HG02885 (cell line): ENCODE measurements around the gene PSD.

Experiments
- ATAC-seq: cut with Tn5 transposase; IDR thresholded peaks from one replicate; pipeline ENCODE4 v1.9.1; 2021; ENCODE audit warnings: mild to moderate bottlenecking; ENCODE audit not compliant: unreplicated experiment, poor library complexity

PSD gene

GRCh38 chr10:102407425-102408130 lies 11.0 kb downstream of the PSD start:
- ATAC-seq, result no peak

- no peak for ATAC-seq
Observed at GRCh38 chr10:102406815-102407214, 11.8 kb downstream of the PSD start.

GRCh38 chr10:102405632-102406031 lies 13.0 kb downstream of the PSD start:
- no peak for ATAC-seq

- ATAC-seq, result no peak
Observed at GRCh38 chr10:102405108-102405571, 13.4 kb downstream of the PSD start.

GRCh38 chr10:102404361-102405107 lies 14.1 kb downstream of the PSD start:
- ATAC-seq, result no peak

DNA sequence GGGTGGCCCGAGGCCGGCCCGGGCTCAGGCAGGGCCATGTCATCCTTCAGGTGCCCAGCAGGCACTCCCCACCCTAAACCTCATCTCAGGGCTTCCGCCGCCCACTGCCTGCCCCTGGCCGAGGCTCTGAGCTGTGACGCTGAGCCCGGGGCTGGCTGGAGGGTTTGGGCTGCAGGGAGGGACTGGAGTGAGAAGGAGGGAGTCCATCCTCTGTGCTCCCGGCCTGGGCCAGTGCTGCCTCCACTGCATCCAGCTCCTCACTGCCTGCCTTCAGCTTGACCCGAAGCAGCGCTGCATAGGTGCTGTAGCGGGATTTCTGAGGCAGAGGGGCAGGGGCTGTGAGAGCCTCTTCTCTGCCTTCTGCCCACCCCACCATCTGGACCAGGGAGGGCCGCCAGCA lies 15.5 kb downstream of the PSD start:
- ATAC-seq, result no peak

GRCh38 chr10:102402512-102402896 lies 16.1 kb downstream of the PSD start:
- no peak for ATAC-seq

DNA sequence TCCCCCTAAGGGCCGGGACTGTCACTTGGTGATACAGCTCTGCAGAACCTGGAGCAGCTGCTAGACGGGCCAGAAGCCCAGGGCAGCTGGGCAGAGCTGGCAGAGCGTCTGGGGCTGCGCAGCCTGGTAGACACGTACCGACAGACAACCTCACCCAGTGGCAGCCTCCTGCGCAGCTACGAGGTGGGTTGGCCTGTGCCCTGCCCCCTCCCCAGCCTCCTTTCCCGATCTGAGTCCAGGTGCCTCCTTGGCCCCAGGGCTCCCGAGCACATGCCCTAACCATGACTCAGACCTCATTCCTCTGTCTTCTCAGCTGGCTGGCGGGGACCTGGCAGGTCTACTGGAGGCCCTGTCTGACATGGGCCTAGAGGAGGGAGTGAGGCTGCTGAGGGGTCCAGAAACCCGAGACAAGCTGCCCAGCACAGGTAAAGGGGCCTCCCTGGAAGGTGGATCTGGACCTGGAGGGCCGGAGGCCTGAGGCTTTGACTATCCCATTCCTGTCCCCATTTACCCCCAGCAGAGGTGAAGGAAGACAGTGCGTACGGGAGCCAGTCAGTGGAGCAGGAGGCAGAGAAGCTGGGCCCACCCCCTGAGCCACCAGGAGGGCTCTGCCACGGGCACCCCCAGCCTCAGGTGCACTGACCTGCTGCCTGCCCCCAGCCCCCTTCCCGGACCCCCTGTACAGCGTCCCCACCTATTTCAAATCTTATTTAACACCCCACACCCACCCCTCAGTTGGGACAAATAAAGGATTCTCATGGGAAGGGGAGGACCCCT lies 16.7 kb downstream of the PSD start:
- no peak for ATAC-seq

DNA sequence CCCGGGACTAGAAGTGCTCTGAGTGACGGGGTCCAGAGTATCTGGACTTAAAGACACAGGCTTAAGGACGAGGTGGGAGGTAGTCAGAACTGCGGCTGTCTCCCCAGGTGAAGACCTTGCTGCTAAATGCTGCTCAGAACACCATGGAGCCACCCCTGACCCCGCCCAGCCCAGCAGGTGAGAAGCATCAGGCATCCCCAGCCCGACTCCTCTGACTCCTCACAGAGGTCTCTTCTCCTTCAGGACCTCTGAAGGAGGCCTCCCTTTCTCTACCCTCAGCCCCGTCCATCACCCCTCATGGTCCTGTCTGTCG lies 17.3 kb downstream of the PSD start:
- no peak for ATAC-seq

- ATAC-seq, result no peak
Observed at GRCh38 chr10:102400598-102401341, 17.8 kb downstream of the PSD start.

- ATAC-seq, result no peak
Observed at GRCh38 chr10:102400076-102400475, 18.5 kb downstream of the PSD start.

GRCh38 chr10:102399217-102400021 lies 19.2 kb downstream of the PSD start:
- ATAC-seq, result peak; percentile 55

- no peak for ATAC-seq
Observed at GRCh38 chr10:102398172-102399020, 20.2 kb downstream of the PSD start.

DNA sequence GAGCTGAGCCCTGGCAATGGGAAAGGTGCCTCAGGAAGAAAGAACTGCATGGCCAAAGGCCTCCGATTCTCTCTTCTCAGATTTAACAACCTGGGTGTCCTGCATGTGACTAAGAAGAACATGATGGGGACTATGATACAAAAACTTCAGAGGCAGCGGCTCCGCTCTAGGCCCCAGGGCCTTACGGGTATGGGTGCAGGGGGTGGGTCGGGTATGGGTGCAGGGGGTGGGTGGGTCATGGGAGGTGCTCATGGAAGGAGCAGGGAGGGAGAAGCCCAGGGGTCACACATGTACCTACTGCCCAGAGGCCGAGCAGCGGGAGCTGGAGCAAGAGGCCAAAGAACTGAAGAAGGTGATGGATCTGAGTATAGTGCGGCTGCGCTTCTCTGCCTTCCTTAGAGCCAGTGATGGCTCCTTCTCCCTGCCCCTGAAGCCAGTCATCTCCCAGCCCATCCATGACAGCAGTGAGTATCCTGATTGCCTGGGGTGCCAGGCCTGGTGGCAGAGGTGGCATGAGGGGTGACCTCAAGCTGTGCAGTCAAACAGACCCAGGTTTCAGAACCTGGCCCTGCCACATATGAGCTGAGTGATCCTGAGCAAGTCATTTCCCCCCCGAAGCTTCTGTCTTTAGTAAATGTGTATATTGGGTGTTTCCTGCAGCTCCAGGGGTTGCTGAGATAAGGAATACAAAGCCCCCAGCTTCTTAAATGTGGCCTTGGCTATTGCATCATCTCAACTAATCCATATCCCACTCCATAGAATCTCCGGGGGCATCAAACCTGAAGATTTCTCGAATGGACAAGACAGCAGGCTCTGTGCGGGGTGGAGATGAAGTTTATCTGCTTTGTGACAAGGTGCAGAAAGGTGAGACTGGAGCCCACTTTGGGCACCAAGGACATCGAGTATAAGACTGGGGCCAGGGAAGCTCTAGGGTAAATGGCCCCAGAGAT lies 21.1 kb downstream of the PSD start:
- no peak for ATAC-seq

- no peak for ATAC-seq
Observed at GRCh38 chr10:102396730-102397151, 21.8 kb downstream of the PSD start.

DNA sequence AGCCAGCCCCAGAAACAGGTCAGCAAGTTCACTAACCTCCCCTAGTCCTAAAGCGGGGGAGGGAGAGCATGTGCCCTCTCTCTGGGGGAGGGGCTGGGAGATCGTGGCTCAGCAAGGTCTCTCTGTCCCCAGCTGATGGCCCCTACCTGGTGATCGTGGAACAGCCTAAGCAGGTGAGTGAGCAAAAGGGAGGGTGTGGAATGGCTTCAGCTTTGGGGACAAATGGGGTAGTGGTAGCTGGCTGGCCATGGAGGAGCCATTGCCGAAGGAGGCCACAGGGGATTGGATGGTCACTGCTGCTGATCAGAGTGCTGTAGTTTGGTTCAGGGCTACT lies 22.3 kb downstream of the PSD start:
- ATAC-seq, result no peak

GRCh38 chr10:102395400-102396316 lies 22.9 kb downstream of the PSD start, which contains the start of gene NFKB2:
Gene NFKB2, plus strand, starts transcription at chr10:102395705. Its CDS starts 255 bp downstream, at chr10:102395960.
- peak; percentile 34 for ATAC-seq
